GM20431 (cell line): ENCODE results near the gene KYNU.
"Not testable (repeated sequence)": the region's sequence is repeated elsewhere in the genome, so short reads cannot be mapped to it uniquely, and the experiment has no call there.

Experiments
- in situ Hi-C: fragments of 300-500 bp; cut with MseI, MboI; formaldehyde crosslinking; loops from one replicate; pipeline ENCODE4 v1.15.0; 2020; ENCODE audit warnings: low sequenced_read_pairs; ENCODE audit not compliant: unreplicated experiment

The KYNU gene

DNA sequence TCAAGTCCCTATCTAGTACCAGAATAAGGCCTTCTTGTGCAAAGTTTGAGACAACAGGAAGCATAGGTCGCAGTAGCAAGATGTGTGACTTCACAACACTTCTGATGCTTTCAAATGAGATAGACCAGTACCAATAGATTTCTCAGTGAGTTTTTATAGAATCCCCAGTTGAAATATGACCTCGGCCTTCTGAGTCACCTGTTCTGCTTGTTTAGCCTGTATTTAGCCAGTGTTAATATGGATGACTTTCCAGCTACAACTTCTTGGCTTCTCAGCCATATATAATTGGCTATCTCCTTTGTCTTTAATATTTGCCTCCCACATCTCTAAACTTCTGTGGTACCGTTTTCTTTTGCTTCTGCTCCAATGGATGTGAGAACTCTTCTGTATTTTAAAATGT lies 113.8 kb downstream of the KYNU start:
- in situ Hi-C loops: loop anchor here (25.0 kb wide), 1 partner anchor 304 kb away; no protein-coding TSS in a partner anchor

DNA sequence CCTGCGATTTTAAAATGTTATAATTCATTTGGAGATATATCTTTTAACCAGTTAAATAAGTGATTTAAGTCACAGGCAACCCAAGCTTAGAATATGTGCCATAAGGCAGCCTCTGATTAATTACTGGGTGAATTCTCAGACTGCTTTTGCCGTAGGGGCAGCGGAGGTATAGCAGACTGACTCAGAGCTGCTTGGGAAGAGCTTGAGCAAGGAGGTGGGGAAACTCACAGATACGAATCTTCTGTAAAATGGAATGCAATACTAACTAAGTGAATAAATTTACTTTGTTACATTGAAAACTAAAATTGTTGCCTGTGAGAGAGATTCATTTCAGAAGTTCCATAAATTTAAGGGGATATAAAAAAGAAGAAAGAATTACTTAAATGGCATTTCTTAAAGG lies 115.4 kb downstream of the KYNU start:
- in situ Hi-C loops: loop anchor here (25.0 kb wide), 1 partner anchor 306 kb away; no protein-coding TSS in a partner anchor

DNA sequence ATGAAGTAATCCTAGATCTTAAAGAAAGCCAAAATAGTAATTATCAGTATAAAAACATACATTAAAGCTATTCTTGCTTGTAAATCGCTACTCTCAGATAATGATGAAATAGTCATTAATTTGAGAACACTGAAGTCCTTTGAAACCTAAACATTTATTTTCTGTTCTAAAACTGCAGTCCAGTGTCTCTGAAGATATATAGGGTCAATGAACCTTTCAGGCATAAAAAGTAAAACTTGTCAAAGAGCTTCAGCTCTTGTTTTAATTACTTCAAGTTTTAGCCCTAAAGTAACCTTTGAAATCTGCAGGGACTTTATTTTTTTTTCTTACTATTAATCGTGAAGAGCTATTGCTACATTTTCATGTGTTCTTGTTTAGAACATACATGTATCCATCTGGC lies 116.3 kb downstream of the KYNU start:
- in situ Hi-C loops: loop anchor here (25.0 kb wide), 1 partner anchor 306 kb away; no protein-coding TSS in a partner anchor

GRCh38 chr2:142994665-142995064 lies 117.2 kb downstream of the KYNU start:
- in situ Hi-C loops: loop anchor here (25.0 kb wide), 1 partner anchor 307 kb away; no protein-coding TSS in a partner anchor

DNA sequence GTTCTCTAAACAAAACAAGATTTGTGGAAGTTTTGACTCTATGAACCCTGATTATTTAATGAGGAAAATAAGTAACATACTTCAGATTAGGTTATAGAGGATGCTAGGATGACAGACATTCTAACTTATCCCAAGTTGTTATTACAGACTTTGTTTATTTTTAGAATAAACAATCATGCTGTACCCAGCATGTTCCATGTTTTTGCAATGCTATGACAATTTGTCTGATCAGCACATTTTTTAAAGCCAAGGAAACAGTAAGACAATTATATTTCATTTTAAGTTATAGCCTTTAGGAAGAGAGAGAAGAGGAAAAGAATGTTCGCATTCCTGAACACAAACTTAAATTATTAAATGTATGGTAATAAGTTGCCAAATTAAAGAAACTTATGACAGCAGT lies 119.8 kb downstream of the KYNU start:
- in situ Hi-C loops: loop anchor here (25.0 kb wide), 1 partner anchor 310 kb away; no protein-coding TSS in a partner anchor

DNA sequence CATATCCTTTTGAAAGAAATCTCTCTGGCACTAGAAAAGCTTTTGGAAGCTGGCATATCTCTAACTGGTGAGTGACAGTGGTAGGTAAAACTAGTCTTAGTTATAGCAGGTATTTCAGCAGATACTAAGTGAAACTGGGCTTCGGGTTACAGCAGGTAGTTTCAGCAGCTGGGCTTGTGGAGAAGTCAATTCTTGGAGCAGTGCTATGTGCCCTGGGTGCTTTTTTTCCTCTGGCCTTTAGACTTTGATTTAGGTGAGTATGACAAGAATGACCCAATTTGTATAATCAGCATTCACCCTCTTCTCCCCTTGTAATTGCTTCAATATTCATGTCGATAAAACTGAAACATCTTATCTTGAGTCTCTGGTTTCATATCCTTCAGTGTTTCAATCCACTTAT lies 123.1 kb downstream of the KYNU start:
- in situ Hi-C loops: no loop called here

- in situ Hi-C loops: no loop called here
These were observed 124.0 kb downstream of the KYNU start for GRCh38 chr2:143001501-143001900.

GRCh38 chr2:143015656-143016055 lies 138.2 kb downstream of the KYNU start:
- in situ Hi-C loops: no loop called here

DNA sequence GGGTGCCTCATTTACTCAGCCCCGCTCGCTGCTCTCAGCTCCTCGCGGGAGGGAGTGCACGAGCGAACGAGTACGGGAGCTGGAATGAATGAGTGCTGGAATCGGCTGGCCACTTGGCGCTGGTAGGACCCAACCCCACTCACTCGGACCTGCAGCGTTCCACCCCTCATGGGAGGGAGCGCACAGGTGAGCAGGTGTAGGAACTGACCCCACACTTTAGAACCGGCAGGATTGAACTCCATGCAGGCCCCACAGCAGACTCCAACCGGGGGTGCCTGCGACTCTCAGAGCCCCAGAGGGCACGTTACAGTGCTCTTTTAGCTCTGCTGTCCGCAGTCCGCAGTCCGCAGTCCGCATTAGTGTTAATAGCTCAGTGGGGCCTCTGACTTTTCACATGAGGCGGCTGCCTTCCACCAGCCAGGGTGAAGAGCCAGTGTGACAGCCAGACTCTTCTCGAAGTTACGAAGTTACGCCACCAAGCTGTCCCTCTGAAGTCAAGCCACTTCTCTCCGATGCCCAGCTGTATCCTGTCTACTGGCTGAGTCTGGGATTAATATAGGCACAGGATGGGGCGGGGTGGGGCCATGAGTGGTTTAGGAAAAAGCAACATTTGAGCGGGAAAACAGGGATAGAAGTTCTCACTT lies 149.1 kb downstream of the KYNU start:
- in situ Hi-C loops: no loop called here

- in situ Hi-C loops: no loop called here
These were observed 151.7 kb downstream of the KYNU start for GRCh38 chr2:143029141-143029540.

DNA sequence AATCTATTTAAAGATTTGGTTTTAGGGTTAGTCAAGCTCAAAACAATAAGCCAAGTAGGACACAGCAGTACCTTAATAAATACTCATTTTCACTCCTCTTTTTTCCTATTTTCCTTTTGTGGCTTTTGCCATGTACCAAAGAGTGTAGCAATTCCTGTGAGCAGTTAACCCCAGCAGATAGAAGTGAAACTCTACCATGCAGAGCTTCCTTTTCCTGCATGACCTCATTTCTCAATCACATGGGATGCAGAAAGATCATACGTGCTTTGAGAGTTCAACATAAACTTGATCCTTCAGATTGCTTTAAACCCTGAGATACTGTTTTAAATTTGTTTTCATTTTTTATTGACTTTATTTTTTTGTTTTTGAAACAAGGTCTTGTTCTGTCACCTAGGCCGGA lies 152.7 kb downstream of the KYNU start:
- in situ Hi-C loops: no loop called here

GRCh38 chr2:143034292-143035074 lies 157.0 kb downstream of the KYNU start:
- in situ Hi-C loops: no loop called here

DNA sequence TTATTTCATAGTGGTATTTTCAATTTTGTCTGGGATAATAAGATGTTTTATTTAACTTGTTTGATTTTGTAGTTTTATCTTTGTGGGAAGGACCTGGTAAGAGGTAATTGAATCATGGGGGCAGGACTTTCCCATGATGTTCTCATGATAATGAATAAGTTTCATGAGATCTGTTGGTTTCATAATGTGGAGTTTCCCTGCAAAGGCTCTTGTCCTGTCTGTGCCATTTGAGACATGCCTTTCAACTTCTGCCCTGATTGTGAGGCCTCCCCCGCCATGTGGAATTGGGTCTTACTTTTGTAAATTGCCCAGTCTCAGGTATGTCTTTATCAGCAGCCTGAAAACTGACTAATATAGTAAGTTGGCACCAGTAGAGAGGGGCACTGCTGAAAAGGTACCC lies 174.0 kb downstream of the KYNU start:
- in situ Hi-C loops: no loop called here

GRCh38 chr2:143053437-143053836 lies 176.0 kb downstream of the KYNU start:
- in situ Hi-C loops: not testable (repeated sequence)

GRCh38 chr2:143056550-143056949 lies 179.1 kb downstream of the KYNU start:
- in situ Hi-C loops: no loop called here

DNA sequence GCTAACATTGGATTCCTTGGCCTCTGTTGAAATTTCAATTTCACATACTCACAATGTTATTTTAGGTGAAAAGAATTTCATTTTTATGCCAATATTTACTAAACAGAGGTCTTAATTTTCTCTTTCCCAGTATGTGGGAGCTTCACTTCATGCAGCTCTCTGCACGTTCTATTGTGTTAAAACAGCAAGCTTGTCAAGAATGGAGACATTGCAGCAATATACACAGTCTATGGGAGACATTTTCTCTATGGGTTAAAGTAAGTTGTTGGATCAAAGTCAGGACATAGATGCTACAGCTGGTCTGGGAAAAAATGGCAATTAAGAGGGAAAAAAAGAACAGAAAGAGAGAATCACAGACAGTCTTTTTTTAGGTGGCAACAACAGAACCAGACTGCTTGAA lies 181.4 kb downstream of the KYNU start:
- in situ Hi-C loops: no loop called here

GRCh38 chr2:143063612-143064200 lies 186.2 kb downstream of the KYNU start:
- in situ Hi-C loops: no loop called here

GRCh38 chr2:143068094-143068493 lies 190.6 kb downstream of the KYNU start:
- in situ Hi-C loops: no loop called here

DNA sequence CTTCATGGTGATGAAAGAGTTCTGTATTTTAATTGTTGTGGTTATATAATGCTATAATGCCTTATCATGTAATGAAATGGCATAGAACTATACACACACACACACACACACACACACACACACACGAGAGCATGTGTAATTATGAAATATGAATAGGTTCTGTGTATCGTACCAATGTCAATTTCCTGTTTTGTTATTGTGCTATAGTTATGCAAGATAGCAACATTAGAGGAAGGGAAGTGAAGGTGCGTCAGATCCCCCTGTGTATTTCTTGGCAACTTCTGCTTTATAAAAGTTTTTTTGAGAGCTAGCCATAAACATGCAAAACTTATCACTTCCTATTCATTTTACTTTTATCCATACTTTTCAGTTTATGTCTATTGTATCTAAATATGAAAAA lies 191.0 kb downstream of the KYNU start:
- in situ Hi-C loops: no loop called here

DNA sequence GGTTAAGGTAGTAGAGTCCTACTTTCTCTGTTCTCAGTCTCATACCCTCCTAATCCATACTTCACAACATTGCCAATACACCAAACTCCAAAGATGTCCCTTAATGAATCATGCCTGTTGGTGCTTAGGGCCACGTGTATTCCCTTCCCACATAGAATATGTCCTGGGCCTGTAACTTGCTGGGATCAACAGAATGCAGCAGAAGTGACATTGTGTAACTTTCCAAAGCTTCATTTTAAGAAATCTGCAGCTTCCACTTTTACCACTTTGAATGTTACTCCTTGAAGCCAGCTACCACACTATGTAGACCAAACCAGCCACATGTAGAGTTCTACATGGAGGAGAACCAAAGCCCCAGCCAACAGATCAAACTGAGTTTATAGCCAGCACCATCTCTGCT lies 193.2 kb downstream of the KYNU start:
- in situ Hi-C loops: no loop called here
